Fibroblast of lung (primary cell): ENCODE measurements around the gene UBXN10. TPM values are rescaled to one million over a fixed set of nuclear protein-coding genes. Genes with fewer than 3 reads are reported as not detected.

Experiments used
- DNase-seq, 2 donors: peaks; one replicate each; pipeline versions ENCODE4 v3.0.0 to v3.0.0-alpha.2; 2010; ENCODE audit warnings: low read depth in 2 of 2
- H2AFZ ChIP-seq: 2 replicates; pipeline ENCODE4 v1.5.1; 2012; ENCODE audit warnings: low read length, control low read depth, inconsistent platforms
- H3K27ac ChIP-seq: 2 replicates; pipeline ENCODE4 v1.5.1; 2011; ENCODE audit warnings: low read length, control low read depth; ENCODE audit not compliant: insufficient read depth
- H3K27me3 ChIP-seq: 2 replicates; pipeline ENCODE4 v1.5.1; 2011; ENCODE audit warnings: mild to moderate bottlenecking, low read length; ENCODE audit not compliant: control insufficient read depth, insufficient read depth
- H3K36me3 ChIP-seq: 2 replicates; pipeline ENCODE4 v1.5.1; 2011; ENCODE audit warnings: low read length; ENCODE audit not compliant: control insufficient read depth, insufficient read depth
- H3K4me1 ChIP-seq: 2 replicates; pipeline ENCODE4 v1.5.1; 2011; ENCODE audit warnings: low read length; ENCODE audit not compliant: control insufficient read depth, insufficient read depth; ENCODE audit errors: extremely low read depth
- H3K4me2 ChIP-seq: 2 replicates; pipeline ENCODE4 v1.5.1; 2011; ENCODE audit warnings: low read length, control low read depth; ENCODE audit not compliant: insufficient read depth; ENCODE audit errors: extremely low read depth
- H3K4me3 ChIP-seq, 4 experiments: fragments of 200-600 bp in 1 of 4; sonication (generic) in 1 of 4; replicated peaks in 1 of 4; 2 replicates each; pipeline ENCODE4 v1.5.1; 2011 to 2016; ENCODE audit warnings: low read length in 4 of 4, low read depth in 3 of 4, mild to moderate bottlenecking in 3 of 4, control low read depth in 2 of 4, inconsistent platforms in 1 of 4, mixed read lengths in 1 of 4; ENCODE audit not compliant: insufficient read depth in 1 of 4; ENCODE audit errors: control extremely low read depth in 1 of 4
- H3K79me2 ChIP-seq: 2 replicates; pipeline ENCODE4 v1.5.1; 2012; ENCODE audit warnings: mild to moderate bottlenecking, low read length, inconsistent platforms; ENCODE audit not compliant: control insufficient read depth, insufficient read depth
- H3K9ac ChIP-seq: 2 replicates; pipeline ENCODE4 v1.5.1; 2011; ENCODE audit warnings: mild to moderate bottlenecking, low read length, control low read depth; ENCODE audit not compliant: insufficient read depth
- H3K9me3 ChIP-seq: 2 replicates; pipeline ENCODE4 v1.5.1; 2012; ENCODE audit warnings: low read depth, low read length; ENCODE audit not compliant: control insufficient read depth, insufficient read depth
- H4K20me1 ChIP-seq: 2 replicates; pipeline ENCODE4 v1.5.1; 2011; ENCODE audit warnings: low read length; ENCODE audit not compliant: control insufficient read depth, insufficient read depth; ENCODE audit errors: extremely low read depth
- CTCF ChIP-seq, 2 donors: IDR thresholded peaks in 1 of 2; conservative IDR thresholded peaks in 1 of 2; 1 replicate in 1 of 2; 2 replicates in 1 of 2; pipeline ENCODE4 v1.5.1; 2011 to 2012; ENCODE audit warnings: low read length in 2 of 2, control low read depth in 1 of 2, inconsistent platforms in 1 of 2, low read depth in 1 of 2, mild to moderate bottlenecking in 1 of 2
- EZH2 ChIP-seq: IDR thresholded peaks from 2 replicates; pipeline ENCODE4 v1.5.1; 2012; ENCODE audit warnings: low read length, control low read depth, mild to moderate bottlenecking; ENCODE audit errors: missing control alignments
- polyA plus RNA-seq, 2 donors: library from polyadenylated mRNA; depleted of rRNA in 1 of 2; stranded (reverse) in 1 of 2; unstranded in 1 of 2; fragments of >200 nt; gene quantifications; 2 replicates each; pipeline ENCODE4 v1.2.1, GENCODE V29; 2011 to 2012; ENCODE audit warnings: missing spikeins in 1 of 2
- total RNA-seq: library from RNA; depleted of rRNA; stranded (reverse); fragments of >200 nt; gene quantifications from 2 replicates; pipeline ENCODE4 v1.2.1, GENCODE V29; 2014

Gene UBXN10
- total and polyA plus RNA-seq, 2 donors (not counting 1 experiment from before 2014, with no cell fraction given) = 0.33 TPM; not detected in 1

DNA sequence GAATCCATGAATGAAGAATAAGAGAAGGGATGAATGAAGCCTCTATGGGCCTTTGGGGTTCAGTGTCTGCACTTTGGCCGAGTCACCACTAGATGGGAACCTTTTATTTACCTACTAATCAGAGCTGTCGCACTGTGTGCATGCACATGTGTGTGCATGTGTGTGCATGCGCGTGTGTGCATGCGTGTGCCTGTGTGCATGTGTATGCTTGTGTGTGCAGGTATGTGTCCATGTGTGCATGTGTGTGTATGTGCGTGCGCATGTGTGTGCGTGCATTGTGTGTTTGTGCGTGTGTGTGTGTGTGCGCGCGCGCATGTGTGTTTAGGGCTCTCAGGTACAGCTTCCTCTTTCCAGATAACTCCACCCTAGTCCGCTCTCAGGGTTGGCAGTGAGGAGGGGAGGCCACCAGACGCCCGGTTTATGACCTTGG, 20.4 kb upstream of the UBXN10 start:
- Histone ChIP-seq H3K4me2 (no peak overlapping the region), H3K36me3 (no peaks in the 10 kb centered on the region), H3K4me1 (no peaks in the 10 kb centered on the region), H3K9me3 (no peaks in the 10 kb centered on the region), H3K27me3 (peaks cover 9% of the 10 kb centered on the region), H3K4me3 (no peak overlapping the region), H4K20me1 (no peaks in the 10 kb centered on the region), H3K9ac (no peak overlapping the region), H3K79me2 (no peaks in the 10 kb centered on the region), H3K27ac (no peak overlapping the region), H2AFZ (no peak overlapping the region)
- TF ChIP-seq CTCF (conservative IDR thresholded peaks at IDR 0.05 in 1 of 2, IDR thresholded peaks at IDR 0.05 in 1 of 2; ENCODE audit: low read depth in 1 of 2, low read length in 2 of 2) (peak; percentile 7 to 38), EZH2 (no peak)
- peak in 1 of 2 donors; percentile 18 for DNase-seq

DNA sequence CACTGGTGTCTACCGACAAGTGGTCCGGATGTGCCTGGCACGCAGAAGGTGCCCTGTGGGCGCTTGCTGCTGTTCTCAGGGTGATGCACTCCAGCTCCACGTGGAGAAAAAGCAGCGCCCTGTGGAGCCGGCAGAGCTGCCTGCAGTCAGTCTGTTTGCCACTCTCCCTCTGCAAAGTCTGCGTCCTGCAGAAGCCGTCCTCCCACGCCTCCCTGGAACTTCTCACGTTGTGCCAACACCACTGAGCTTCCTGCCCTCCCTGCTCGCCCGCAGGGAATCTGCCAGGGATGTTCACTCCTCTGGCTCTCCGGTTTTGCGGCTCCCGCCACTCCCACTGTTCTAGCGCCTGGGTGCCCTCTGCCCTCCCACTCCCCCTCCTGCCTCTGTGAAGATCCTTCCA, 19.8 kb upstream of the UBXN10 start:
- H4K20me1 ChIP-seq = no peaks in the 10 kb centered on the region
- no peak overlapping the region for H3K9ac ChIP-seq
- peaks cover 9% of the 10 kb centered on the region for H3K27me3 ChIP-seq
- no peak overlapping the region for H2AFZ ChIP-seq
- H3K9me3 ChIP-seq = no peaks in the 10 kb centered on the region
- DNase-seq = no peak
- no peaks in the 10 kb centered on the region for H3K79me2 ChIP-seq
- H3K4me3 ChIP-seq = no peak overlapping the region
- no peak overlapping the region for H3K4me2 ChIP-seq
- H3K36me3 ChIP-seq = no peaks in the 10 kb centered on the region
- no peaks in the 10 kb centered on the region for H3K4me1 ChIP-seq
- TF ChIP-seq CTCF (conservative IDR thresholded peaks at IDR 0.05 in 1 of 2, IDR thresholded peaks at IDR 0.05 in 1 of 2; ENCODE audit: low read depth in 1 of 2, low read length in 2 of 2) = no peak
- TF ChIP-seq EZH2 = no peak
- H3K27ac ChIP-seq = no peak overlapping the region

- H3K9ac ChIP-seq = no peak overlapping the region
- TF ChIP-seq CTCF (conservative IDR thresholded peaks at IDR 0.05 in 1 of 2, IDR thresholded peaks at IDR 0.05 in 1 of 2; ENCODE audit: low read depth in 1 of 2, low read length in 2 of 2) (no peak), EZH2 (no peak)
- no peak overlapping the region for H3K4me2 ChIP-seq
- no peak for DNase-seq
- H3K27ac ChIP-seq = no peak overlapping the region
- no peak overlapping the region for H3K4me3 ChIP-seq
- H3K79me2 ChIP-seq = no peaks in the 10 kb centered on the region
- no peaks in the 10 kb centered on the region for H4K20me1 ChIP-seq
- H3K27me3 ChIP-seq = peaks cover 9% of the 10 kb centered on the region
- no peaks in the 10 kb centered on the region for H3K4me1 ChIP-seq
- no peaks in the 10 kb centered on the region for H3K9me3 ChIP-seq
- H3K36me3 ChIP-seq = no peaks in the 10 kb centered on the region
- no peak overlapping the region for H2AFZ ChIP-seq
Observed at GRCh38 chr1:20167126-20167525, 18.8 kb upstream of the UBXN10 start.
